GM12892 (cell line): ENCODE results near the gene ABCB11.
"Not testable (repeated sequence)": the region's sequence is repeated elsewhere in the genome, so short reads cannot be mapped to it uniquely, and the experiment has no call there.

ENCODE experiments used
- DNase-seq: peaks from one replicate; pipeline ENCODE4 v3.0.0; 2011; ENCODE audit not compliant: insufficient read length
- FAIRE-seq: peaks from 2 replicates; lab custom pipeline; 2011; peaks lifted over from hg19 to GRCh38; lab: Jason Lieb, UNC
- POLR2A ChIP-seq: IDR thresholded peaks from 2 replicates; pipeline ENCODE4 v1.6.1; 2011; ENCODE audit warnings: low read depth, low read length, control low read depth
- POLR2AphosphoS5 ChIP-seq: IDR thresholded peaks from 2 replicates; pipeline ENCODE4 v1.6.1; 2011; ENCODE audit warnings: low read depth, low read length, control low read depth
- TAF1 ChIP-seq: IDR thresholded peaks from 2 replicates; pipeline ENCODE4 v1.6.1; 2011; ENCODE audit warnings: low read depth, mild to moderate bottlenecking, control low read depth, low read length, borderline replicate concordance

The ABCB11 gene

GRCh38 chr2:168935810-168936581 is 95.1 kb downstream of the ABCB11 start:
- DNase-seq, result no peak
- no peak for FAIRE-seq
- TF ChIP-seq TAF1 (no peak), POLR2A (no peak), POLR2AphosphoS5 (no peak)

GRCh38 chr2:168934826-168935225 is 96.3 kb downstream of the ABCB11 start:
- no peak for TF ChIP-seq POLR2AphosphoS5
- DNase-seq, result no peak
- no peak for FAIRE-seq

GRCh38 chr2:168932174-168932573 is 99.0 kb downstream of the ABCB11 start:
- FAIRE-seq, DNase-seq: not testable (repeated sequence)

- FAIRE-seq (no peak), DNase-seq (no peak)
- TF ChIP-seq POLR2AphosphoS5 (no peak), POLR2A (no peak), TAF1 (no peak)
Observed at GRCh38 chr2:168930242-168930641, 100.9 kb downstream of the ABCB11 start.

GRCh38 chr2:168929031-168929430 is 102.1 kb downstream of the ABCB11 start:
- TF ChIP-seq POLR2A (no peak), TAF1 (no peak), POLR2AphosphoS5 (no peak)
- DNase-seq, result no peak
- no peak for FAIRE-seq

GRCh38 chr2:168928113-168928831 is 102.9 kb downstream of the ABCB11 start:
- TF ChIP-seq POLR2AphosphoS5, result no peak
- no peak for TF ChIP-seq TAF1
- TF ChIP-seq POLR2A, result no peak
- FAIRE-seq (no peak), DNase-seq (no peak)

- FAIRE-seq (no peak), DNase-seq (no peak)
- TF ChIP-seq POLR2A (no peak), POLR2AphosphoS5 (no peak), TAF1 (no peak)
Observed at GRCh38 chr2:168926621-168927386, 104.3 kb downstream of the ABCB11 start.

- DNase-seq (no peak), FAIRE-seq (no peak)
- no peak for TF ChIP-seq POLR2A
- no peak for TF ChIP-seq TAF1
- TF ChIP-seq POLR2AphosphoS5, result no peak
Observed at GRCh38 chr2:168920504-168921157, 110.5 kb downstream of the ABCB11 start.

GRCh38 chr2:168916331-168916675 is 114.8 kb downstream of the ABCB11 start:
- TF ChIP-seq TAF1 (no peak), POLR2A (no peak), POLR2AphosphoS5 (no peak)
- FAIRE-seq, result no peak
- no peak for DNase-seq

GRCh38 chr2:168915441-168916330 is 115.4 kb downstream of the ABCB11 start:
- FAIRE-seq, result no peak
- DNase-seq, result no peak
- TF ChIP-seq POLR2A, result no peak
- no peak for TF ChIP-seq POLR2AphosphoS5
- TF ChIP-seq TAF1, result no peak

GRCh38 chr2:168913495-168913894 is 117.6 kb downstream of the ABCB11 start:
- TF ChIP-seq POLR2A (no peak), TAF1 (no peak), POLR2AphosphoS5 (no peak)
- DNase-seq (no peak), FAIRE-seq (no peak)
